SU-DHL-6 (cell line): Measurements from ENCODE around the gene DMRT1.

Source experiments
- EZH2phosphoT487 ChIP-seq: fragments of 200-600 bp; sonication (generic), shearing (Covaris generic); conservative IDR thresholded peaks from 2 replicates; pipeline ENCODE4 v1.6.1; 2018; ENCODE audit warnings: mild to moderate bottlenecking, antibody characterized with exemption, low read length, moderate library complexity, mixed read lengths
- TF ChIP-seq, protein P1 (sequence below): fragments of 200-600 bp; sonication (generic); IDR thresholded peaks from one replicate; pipeline ENCODE4 v1.5.1; 2017; ENCODE audit warnings: antibody characterized with exemption, mild to moderate bottlenecking, low read length, moderate library complexity; ENCODE audit not compliant: insufficient read depth, poor library complexity, severe bottlenecking

DNA sequence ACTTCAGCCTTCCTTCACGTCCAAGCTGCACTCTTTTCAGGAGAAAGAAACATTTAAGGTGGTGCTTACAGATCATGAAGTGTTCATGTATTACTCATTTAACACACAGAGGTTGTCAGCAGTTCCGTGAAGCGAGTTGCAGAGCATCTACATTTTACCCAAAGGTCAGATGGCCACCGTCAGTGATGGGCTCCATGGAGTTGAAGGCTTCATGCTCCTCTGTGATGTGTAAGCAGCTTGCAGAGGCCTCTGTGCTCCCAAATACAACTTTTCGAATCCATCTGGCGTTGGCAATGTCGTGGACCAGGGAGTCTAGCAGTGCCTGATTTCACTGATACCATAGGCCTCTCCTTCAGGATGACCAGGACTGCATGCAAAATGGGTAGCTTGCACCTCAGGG is 81.2 kb downstream of the DMRT1 start:
- TF ChIP-seq, protein P1, sequence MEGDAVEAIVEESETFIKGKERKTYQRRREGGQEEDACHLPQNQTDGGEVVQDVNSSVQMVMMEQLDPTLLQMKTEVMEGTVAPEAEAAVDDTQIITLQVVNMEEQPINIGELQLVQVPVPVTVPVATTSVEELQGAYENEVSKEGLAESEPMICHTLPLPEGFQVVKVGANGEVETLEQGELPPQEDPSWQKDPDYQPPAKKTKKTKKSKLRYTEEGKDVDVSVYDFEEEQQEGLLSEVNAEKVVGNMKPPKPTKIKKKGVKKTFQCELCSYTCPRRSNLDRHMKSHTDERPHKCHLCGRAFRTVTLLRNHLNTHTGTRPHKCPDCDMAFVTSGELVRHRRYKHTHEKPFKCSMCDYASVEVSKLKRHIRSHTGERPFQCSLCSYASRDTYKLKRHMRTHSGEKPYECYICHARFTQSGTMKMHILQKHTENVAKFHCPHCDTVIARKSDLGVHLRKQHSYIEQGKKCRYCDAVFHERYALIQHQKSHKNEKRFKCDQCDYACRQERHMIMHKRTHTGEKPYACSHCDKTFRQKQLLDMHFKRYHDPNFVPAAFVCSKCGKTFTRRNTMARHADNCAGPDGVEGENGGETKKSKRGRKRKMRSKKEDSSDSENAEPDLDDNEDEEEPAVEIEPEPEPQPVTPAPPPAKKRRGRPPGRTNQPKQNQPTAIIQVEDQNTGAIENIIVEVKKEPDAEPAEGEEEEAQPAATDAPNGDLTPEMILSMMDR, result no peak
- TF ChIP-seq EZH2phosphoT487, result no peak
